HL-60/S4 treated with phorbol 12-myristate 13-acetate at 8.2 ng/mL for 4 days and 3 days (cell line): ENCODE measurements around the gene MAPK8.

Source experiments
- in situ Hi-C: fragments of 300-500 bp; cut with MboI; formaldehyde crosslinking; loops from 2 replicates; pipeline ENCODE4 v1.15.0; 2022; ENCODE audit warnings: low sequenced_read_pairs

The MAPK8 gene

DNA sequence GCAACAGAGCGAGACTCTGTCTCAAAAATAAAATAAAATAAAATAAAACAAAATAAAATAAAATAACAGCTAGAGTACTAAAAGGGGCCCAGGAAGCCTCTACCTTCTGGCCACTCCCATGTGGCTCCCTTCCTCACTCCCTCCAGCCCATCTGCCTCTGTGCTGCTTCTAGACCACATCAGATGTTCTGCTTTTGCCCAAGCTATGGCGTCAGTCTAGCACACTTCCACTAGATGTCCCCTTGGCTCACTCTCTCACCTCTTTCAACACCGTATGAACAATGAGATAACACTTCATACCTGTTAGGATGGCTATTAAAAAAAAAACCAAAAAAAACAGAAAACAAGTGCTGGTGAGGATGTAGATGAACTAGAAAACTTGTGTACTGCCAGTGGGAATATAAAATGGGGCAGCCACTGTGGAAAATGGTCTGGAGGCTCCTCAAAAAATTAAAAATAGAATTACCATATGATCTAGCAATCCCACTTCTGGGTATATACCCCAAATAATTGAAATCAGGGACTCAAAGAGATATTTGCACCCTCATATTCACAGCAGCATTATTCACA, 166.1 kb downstream of the MAPK8 start:
- in situ Hi-C loops = no loop called here

DNA sequence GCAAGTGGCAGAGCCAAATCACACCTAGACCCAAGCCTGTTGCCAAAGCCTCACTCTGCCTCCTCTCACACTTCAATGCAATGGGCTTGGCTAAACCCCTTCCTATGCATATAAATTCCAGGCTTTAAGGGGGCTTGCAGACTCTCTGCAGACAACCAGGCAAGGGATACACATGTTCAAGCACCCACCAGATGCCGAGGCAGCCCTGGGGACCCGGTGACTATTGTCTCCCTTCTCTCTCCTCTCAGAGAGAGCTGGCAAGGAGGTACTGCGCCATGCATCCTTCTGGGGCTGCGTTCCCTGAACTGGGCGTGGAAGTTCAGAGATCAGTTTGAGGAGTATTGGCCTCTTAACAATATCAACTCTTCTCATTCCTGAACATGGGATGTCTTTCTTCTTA, 167.2 kb downstream of the MAPK8 start:
- in situ Hi-C loops = no loop called here

DNA sequence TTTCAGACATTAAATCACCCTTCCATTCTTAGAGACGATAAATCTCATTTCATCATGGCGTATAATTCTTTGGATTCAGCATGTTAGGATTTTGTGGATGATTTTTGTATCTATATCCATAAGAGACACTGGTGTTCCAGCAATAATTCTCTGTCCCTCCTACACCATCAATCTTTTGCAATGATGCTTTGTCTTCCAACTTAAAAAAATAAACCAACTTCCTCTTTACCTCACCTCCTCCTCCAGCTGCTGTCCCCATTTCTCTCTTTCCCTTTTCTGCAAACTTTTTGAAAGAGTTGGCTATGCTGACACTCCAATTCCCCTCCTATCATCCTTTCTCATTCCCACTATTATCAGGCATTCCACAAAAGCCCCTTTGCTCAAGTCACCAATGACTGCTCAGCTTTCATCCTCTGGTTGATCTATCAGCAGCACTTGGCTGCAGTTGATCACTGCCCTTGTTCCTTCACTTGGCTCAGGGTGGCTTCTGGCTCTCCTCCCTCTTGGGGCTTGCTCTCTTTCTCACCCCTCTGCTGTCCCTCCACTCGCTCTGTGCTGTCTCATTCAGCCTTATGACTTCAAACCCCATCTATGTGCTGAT, 168.4 kb downstream of the MAPK8 start:
- in situ Hi-C loops = no loop called here

GRCh38 chr10:48475943-48476278, 169.4 kb downstream of the MAPK8 start:
- in situ Hi-C loops = no loop called here

DNA sequence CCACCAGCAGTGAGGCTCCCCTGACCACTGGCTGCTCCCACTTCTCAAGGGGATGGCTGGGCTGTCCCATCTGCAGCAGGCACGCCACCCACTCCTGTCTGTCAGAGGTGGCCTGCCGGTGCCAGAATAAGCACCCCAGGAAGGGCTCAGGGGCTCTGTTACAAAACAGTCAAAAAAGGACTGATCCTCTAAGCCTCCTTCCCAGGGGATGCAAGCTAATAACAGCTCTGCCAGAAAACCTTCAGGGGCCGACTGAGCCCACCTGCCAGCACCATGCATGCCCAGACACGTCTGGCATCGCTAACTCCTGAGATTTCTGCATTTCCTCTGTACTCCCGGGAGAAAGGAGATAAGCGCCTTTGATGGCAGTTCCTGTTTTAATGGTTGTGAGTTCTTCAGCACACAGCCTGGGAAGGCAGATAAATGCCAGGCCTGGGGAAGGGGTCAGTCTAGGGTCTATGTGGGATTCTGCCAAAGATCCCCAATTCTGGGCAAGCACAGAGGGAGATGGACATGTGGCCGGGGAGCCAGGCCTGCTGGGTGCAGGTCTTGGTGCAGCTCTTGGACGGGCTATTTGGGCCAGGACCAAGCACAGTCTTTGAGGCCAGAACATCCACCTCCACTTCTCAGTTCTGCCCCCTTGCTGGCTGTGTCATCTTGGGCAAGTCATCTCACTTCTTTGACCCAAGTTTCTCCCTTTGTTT, 170.0 kb downstream of the MAPK8 start:
- in situ Hi-C loops = no loop called here

DNA sequence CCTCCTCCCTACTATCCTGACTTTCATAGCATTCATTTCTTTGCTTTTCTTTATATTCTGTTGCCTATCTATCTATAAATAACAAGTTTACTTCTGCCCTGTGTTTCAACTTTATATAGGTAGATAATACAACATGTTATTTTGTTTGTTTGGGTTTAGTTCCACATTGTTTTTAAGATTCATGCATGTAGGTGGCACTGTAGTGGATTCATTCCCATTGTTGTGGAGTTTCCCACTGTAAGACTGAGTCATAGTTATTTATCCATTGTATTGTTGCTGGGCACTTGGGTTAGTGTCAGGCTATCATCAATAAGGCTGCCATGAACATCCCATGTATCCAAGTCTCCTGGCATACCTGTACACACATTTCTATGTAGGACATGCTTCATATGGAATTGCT, 170.7 kb downstream of the MAPK8 start:
- in situ Hi-C loops = no loop called here

GRCh38 chr10:48477616-48478015, 171.1 kb downstream of the MAPK8 start:
- in situ Hi-C loops = no loop called here

- in situ Hi-C loops = no loop called here
These were observed 172.0 kb downstream of the MAPK8 start for GRCh38 chr10:48478469-48478868.

DNA sequence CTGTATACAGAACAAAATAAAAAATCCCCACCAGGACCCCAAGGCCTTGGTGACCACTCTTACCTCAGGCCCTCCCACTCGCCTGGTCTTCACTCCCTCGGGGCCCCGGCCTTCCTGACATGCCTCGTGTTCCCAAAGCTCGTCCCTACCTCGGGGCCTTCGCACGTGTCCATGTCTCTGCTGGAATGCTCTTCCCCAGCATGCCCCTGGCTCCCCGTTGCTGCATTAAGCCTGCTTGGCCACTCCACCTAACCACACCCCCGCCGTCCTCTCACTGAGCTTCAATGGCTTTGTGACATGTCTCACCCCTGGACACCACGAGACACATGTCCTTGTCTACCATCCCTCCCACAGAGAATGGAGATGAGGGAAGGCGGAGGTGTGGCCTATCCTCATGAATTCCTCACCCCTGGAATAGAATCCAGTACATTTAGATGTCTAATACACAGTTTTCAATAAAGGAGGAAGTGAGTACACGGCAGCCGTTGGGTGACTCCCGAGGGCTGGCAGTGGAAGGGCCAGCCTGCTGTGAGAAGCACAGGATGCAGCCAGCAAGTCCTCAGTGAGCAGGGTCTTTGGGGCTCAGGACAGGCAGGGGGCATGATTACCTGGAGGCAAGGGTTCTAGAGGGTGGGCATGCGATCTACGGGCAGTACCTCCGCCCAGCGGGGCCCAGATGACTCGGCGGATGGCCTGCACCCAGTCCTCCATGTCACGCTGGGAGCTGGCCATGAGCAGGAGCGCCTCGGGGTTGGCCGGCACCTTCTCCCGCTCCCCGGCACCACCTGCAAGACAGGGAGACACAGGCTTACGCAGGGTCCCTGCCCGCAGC, 172.7 kb downstream of the MAPK8 start:
- in situ Hi-C loops = no loop called here

DNA sequence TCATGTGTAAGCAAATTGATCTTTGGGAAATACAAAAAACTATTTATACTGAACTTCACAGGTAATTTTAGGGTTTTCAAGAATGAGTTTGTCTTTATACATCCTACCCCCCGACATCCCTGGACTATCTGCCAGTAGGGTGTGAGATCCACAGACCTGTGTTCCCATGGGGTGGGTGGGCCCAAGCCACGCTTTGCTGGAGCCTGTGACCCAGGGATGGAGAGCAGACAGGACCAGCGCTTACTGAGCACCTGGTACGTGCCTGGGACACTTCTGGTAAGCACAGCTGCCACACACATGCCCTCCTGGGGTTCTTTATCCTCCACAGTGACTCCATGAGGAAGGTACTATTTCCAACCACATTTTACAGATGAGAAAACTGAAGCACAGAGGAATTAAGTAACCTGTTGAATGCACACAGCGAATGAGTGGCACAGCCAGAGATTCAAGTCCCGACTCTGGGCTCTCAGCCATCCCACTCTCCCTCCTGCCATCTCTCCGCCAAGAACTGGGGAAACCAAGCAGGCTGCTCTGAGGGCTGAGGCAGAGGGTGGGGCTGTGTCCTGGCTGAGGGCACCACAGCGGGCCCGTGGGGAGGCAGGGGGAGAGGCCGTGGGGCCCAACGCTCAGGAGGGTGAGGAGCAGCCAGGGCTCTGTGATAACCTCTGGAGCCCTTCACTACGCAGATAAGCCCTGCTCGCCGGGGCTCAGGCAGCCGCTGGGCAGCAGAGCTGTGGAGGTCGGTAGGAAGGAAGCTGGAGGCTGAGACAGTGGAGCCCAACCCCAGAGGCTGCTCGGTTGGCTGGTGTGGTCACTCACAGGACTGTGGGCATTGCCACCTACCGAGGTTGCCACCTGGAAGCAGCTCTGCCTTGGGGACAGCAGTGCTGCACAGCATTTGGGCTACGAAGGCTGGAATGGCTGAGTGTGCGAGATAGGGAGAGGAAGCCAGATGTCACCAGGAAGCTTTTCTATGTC, 174.2 kb downstream of the MAPK8 start:
- in situ Hi-C loops = no loop called here

DNA sequence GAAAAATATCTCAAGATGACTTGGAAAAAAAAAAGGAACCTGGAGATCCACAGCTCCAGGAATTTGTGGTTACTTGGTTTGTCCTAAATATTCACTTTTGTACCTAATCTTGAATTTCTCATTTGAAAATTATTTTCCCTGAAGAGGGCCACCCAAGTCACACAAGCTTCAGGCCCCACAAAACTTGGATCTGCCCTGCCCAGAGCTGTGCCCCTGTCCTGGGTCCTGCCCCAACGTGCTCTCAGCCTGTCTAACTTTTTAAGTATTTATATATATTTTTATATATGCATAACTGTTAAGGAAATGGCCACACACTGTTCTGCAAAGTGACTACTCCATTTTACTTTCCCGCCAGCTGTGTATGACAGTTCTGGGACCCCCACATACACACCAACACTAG, 174.9 kb downstream of the MAPK8 start:
- in situ Hi-C loops = no loop called here

- in situ Hi-C loops = no loop called here
These were observed 175.7 kb downstream of the MAPK8 start for GRCh38 chr10:48482207-48482606.

- in situ Hi-C loops = no loop called here
These were observed 178.4 kb downstream of the MAPK8 start for GRCh38 chr10:48484911-48485310.

DNA sequence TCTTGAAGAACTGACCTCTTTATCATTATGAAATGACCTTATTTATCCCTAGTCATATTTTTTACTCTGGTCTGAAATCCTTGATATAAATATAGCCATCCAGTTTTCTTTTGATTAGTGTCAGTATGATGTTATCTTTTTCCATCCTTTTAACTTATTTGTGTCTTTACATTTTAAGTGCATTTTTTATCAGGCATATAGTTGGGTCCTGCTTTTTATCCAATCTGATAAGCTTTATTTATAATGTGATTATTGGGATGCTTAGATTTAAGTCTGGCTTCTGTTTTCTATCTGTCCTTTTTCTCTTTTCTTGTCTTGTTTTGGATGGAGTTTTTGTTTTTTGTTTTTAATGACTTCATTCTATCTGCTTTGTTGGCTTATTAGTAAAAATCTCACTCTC, 179.2 kb downstream of the MAPK8 start:
- in situ Hi-C loops = no loop called here

- in situ Hi-C loops = no loop called here
These were observed 180.8 kb downstream of the MAPK8 start for GRCh38 chr10:48487244-48487643.
